Measurements from ENCODE around the gene ECE1.

ECE1 gene

GRCh38 chr1:21239221-21239620 is 51.0 kb downstream of the ECE1 start:
- H3K4me2 ChIP-seq (ENCODE audit: insufficient read depth, low read length): no peak overlapping the region
- H3K27me3 ChIP-seq (ENCODE audit: insufficient read depth, low read length, poor library complexity): no peaks in the 10 kb centered on the region
- no peaks in the 10 kb centered on the region for H3K4me1 ChIP-seq (ENCODE audit: insufficient read depth, low read length)
- H3K79me2 ChIP-seq (ENCODE audit: insufficient read depth, low read length): no peaks in the 10 kb centered on the region
- DNase-seq (no peak), ATAC-seq (ENCODE audit: insufficient read depth, low read depth) (no peak)
- H3K4me3 ChIP-seq (ENCODE audit: low read depth in 1 of 2, low read length in 2 of 2): no peak overlapping the region
- H2AFZ ChIP-seq (ENCODE audit: low read depth, low read length): no peak overlapping the region
- no peaks in the 10 kb centered on the region for H3K9me3 ChIP-seq (ENCODE audit: insufficient read depth, low read length, severe bottlenecking)
- H3K36me3 ChIP-seq (ENCODE audit: insufficient read depth, low read length): peaks cover 22% of the 10 kb centered on the region
- no peak overlapping the region for H3K27ac ChIP-seq (ENCODE audit: low read length)
- TF ChIP-seq EZH2 (IDR thresholded peaks at IDR 0.05; ENCODE audit: borderline replicate concordance, low read depth, low read length, severe bottlenecking) (no peak), CTCF (IDR thresholded peaks at IDR 0.05; ENCODE audit: borderline replicate concordance, extremely low read depth, low read length, poor library complexity, severe bottlenecking) (no peak)
- H3K9ac ChIP-seq (ENCODE audit: low read depth, low read length): no peak overlapping the region
- no peaks in the 10 kb centered on the region for H4K20me1 ChIP-seq (ENCODE audit: insufficient read depth, low read length)

GRCh38 chr1:21238141-21238800 is 52.0 kb downstream of the ECE1 start:
- Histone ChIP-seq H3K27ac (ENCODE audit: low read length) (no peak overlapping the region), H3K4me2 (ENCODE audit: insufficient read depth, low read length) (no peak overlapping the region), H4K20me1 (ENCODE audit: insufficient read depth, low read length) (no peaks in the 10 kb centered on the region), H3K79me2 (ENCODE audit: insufficient read depth, low read length) (no peaks in the 10 kb centered on the region), H3K4me3 (ENCODE audit: low read depth in 1 of 2, low read length in 2 of 2) (no peak overlapping the region), H3K27me3 (ENCODE audit: insufficient read depth, low read length, poor library complexity) (no peaks in the 10 kb centered on the region), H3K9me3 (ENCODE audit: insufficient read depth, low read length, severe bottlenecking) (no peaks in the 10 kb centered on the region), H3K36me3 (ENCODE audit: insufficient read depth, low read length) (peaks cover 18% of the 10 kb centered on the region), H3K9ac (ENCODE audit: low read depth, low read length) (no peak overlapping the region), H3K4me1 (ENCODE audit: insufficient read depth, low read length) (no peaks in the 10 kb centered on the region), H2AFZ (ENCODE audit: low read depth, low read length) (no peak overlapping the region)
- ATAC-seq (ENCODE audit: insufficient read depth, low read depth): no peak
- TF ChIP-seq CTCF (IDR thresholded peaks at IDR 0.05; ENCODE audit: borderline replicate concordance, extremely low read depth, low read length, poor library complexity, severe bottlenecking) (no peak), EZH2 (IDR thresholded peaks at IDR 0.05; ENCODE audit: borderline replicate concordance, low read depth, low read length, severe bottlenecking) (no peak)
- no peak for DNase-seq

- H3K4me2 ChIP-seq (ENCODE audit: insufficient read depth, low read length): no peak overlapping the region
- no peak for ATAC-seq (ENCODE audit: insufficient read depth, low read depth)
- no peak overlapping the region for H2AFZ ChIP-seq (ENCODE audit: low read depth, low read length)
Measured at GRCh38 chr1:21237446-21238088, 52.7 kb downstream of the ECE1 start.

More at GRCh38 chr1:21237446-21238088, 52.7 kb downstream of the ECE1 start:
- no peaks in the 10 kb centered on the region for H3K79me2 ChIP-seq (ENCODE audit: insufficient read depth, low read length)
- H3K9me3 ChIP-seq (ENCODE audit: insufficient read depth, low read length, severe bottlenecking): no peaks in the 10 kb centered on the region
- H4K20me1 ChIP-seq (ENCODE audit: insufficient read depth, low read length): no peaks in the 10 kb centered on the region
- H3K4me3 ChIP-seq (ENCODE audit: low read depth in 1 of 2, low read length in 2 of 2): no peak overlapping the region
- H3K9ac ChIP-seq (ENCODE audit: low read depth, low read length): no peak overlapping the region
- DNase-seq: no peak
- TF ChIP-seq CTCF (IDR thresholded peaks at IDR 0.05; ENCODE audit: borderline replicate concordance, extremely low read depth, low read length, poor library complexity, severe bottlenecking): no peak
- no peak for TF ChIP-seq EZH2 (IDR thresholded peaks at IDR 0.05; ENCODE audit: borderline replicate concordance, low read depth, low read length, severe bottlenecking)
- H3K27ac ChIP-seq (ENCODE audit: low read length): no peak overlapping the region
- no peaks in the 10 kb centered on the region for H3K27me3 ChIP-seq (ENCODE audit: insufficient read depth, low read length, poor library complexity)
- H3K4me1 ChIP-seq (ENCODE audit: insufficient read depth, low read length): no peaks in the 10 kb centered on the region
- H3K36me3 ChIP-seq (ENCODE audit: insufficient read depth, low read length): peaks cover 24% of the 10 kb centered on the region

Measured in DND-41 (cell line).